ENCODE results near the gene SPATS2. TPM values are rescaled to one million over a fixed set of nuclear protein-coding genes. Genes with fewer than 3 reads are reported as not detected.

The SPATS2 gene
- total RNA-seq, 2 experiments from 2014 or later = 10.6 to 18.8 TPM

- Mint-ChIP-seq H3K36me3 (ENCODE audit: low read depth) (no peaks in the 10 kb centered on the region), H3K9me3 (ENCODE audit: low read depth) (no peaks in the 10 kb centered on the region), H3K4me1 (peaks cover 6% of the 10 kb centered on the region), H3K27me3 (peaks cover 30% of the 10 kb centered on the region), H3K4me3 (no peak overlapping the region), H3K27ac (no peak overlapping the region)
- DNase-seq (no peak), ATAC-seq (no peak)
- ChIA-PET POLR2A (no interaction called here), CTCF (interaction anchor here (0.5 to 14.1 kb wide), 35 partner anchors 8 to 533 kb away, joined by 3 to 374 read pairs (median 6); partner anchors contain the start of genes DNAJC22, PRPH and SPATS2)
- intact Hi-C loops (cut with DNase I, micrococcal nuclease) = loop anchor here in 1 of 2 experiments (5.0 kb wide), 1 partner anchor 265 kb away; the partner anchor contains the start of gene PRPF40B
These were observed 10.1 kb upstream of the SPATS2 start for GRCh38 chr12:49357103-49357678.

- ATAC-seq (peak; percentile 98), DNase-seq (peak; percentile 71)
- no peak overlapping the region for H3K4me3 Mint-ChIP-seq
- CTCF ChIA-PET = interaction anchor here (0.5 to 14.1 kb wide), 76 partner anchors 9 to 758 kb away, joined by 3 to 374 read pairs (median 5); partner anchors contain the start of genes C1QL4, DNAJC22, KCNH3 and PRPH
- intact Hi-C loops (cut with DNase I, micrococcal nuclease) = loop anchor here (1.0 to 5.0 kb wide), 3 partner anchors 156 to 264 kb away; partner anchors contain the start of gene PRPF40B (in 1 of the 2)
- H3K27me3 Mint-ChIP-seq = peaks cover 24% of the 10 kb centered on the region
- H3K4me1 Mint-ChIP-seq = peaks cover 6% of the 10 kb centered on the region
- H3K9me3 Mint-ChIP-seq (ENCODE audit: low read depth) = no peaks in the 10 kb centered on the region
- no peaks in the 10 kb centered on the region for H3K36me3 Mint-ChIP-seq (ENCODE audit: low read depth)
- POLR2A ChIA-PET = interaction anchor here (0.6 to 1.4 kb wide), 5 partner anchors 8 to 345 kb away, joined by 3 to 12 read pairs (median 3); partner anchors contain the start of gene SPATS2
- H3K27ac Mint-ChIP-seq = no peak overlapping the region
These were observed 8.7 kb upstream of the SPATS2 start for GRCh38 chr12:49358483-49359141.

GRCh38 chr12:49359671-49360070 is 7.6 kb upstream of the SPATS2 start:
- H3K9me3 Mint-ChIP-seq (ENCODE audit: low read depth) = no peaks in the 10 kb centered on the region
- ChIA-PET CTCF (interaction anchor here (0.6 to 14.1 kb wide), 29 partner anchors 9 to 345 kb away, joined by 3 to 374 read pairs (median 5); partner anchors contain the start of genes C1QL4 and SPATS2), POLR2A (interaction anchor here (0.9 to 1.1 kb wide), 2 partner anchors 37 to 155 kb away, joined by 3 read pairs; no protein-coding TSS in a partner anchor)
- H3K4me3 Mint-ChIP-seq = no peak overlapping the region
- H3K27ac Mint-ChIP-seq = no peak overlapping the region
- peaks cover 6% of the 10 kb centered on the region for H3K4me1 Mint-ChIP-seq
- DNase-seq = no peak
- no peak for ATAC-seq
- H3K36me3 Mint-ChIP-seq (ENCODE audit: low read depth) = no peaks in the 10 kb centered on the region
- H3K27me3 Mint-ChIP-seq = peaks cover 21% of the 10 kb centered on the region
- intact Hi-C loops (cut with DNase I, micrococcal nuclease) = loop anchor here in 1 of 2 experiments (5.0 kb wide), 1 partner anchor 263 kb away; the partner anchor contains the start of gene PRPF40B

GRCh38 chr12:49362077-49362476 is 5.2 kb upstream of the SPATS2 start:
- ATAC-seq (no peak), DNase-seq (no peak)
- Mint-ChIP-seq H3K4me3 (no peak overlapping the region), H3K9me3 (ENCODE audit: low read depth) (no peaks in the 10 kb centered on the region), H3K27ac (no peak overlapping the region), H3K27me3 (peaks cover 16% of the 10 kb centered on the region), H3K36me3 (ENCODE audit: low read depth) (no peaks in the 10 kb centered on the region), H3K4me1 (peaks cover 9% of the 10 kb centered on the region)
- intact Hi-C loops (cut with DNase I, micrococcal nuclease) = no loop called here
- POLR2A ChIA-PET = no interaction called here
- CTCF ChIA-PET = interaction anchor here (1.0 to 14.1 kb wide), 7 partner anchors 8 to 215 kb away, joined by 3 to 374 read pairs (median 4); partner anchors contain the start of gene DNAJC22

GRCh38 chr12:49364989-49365388 is 2.3 kb upstream of the SPATS2 start:
- no peak overlapping the region for H3K27ac Mint-ChIP-seq
- ChIA-PET POLR2A (interaction anchor here (3.1 kb wide), 1 partner anchor 376 kb away, joined by 10 read pairs; the partner anchor contains the start of gene TMBIM6), CTCF (interaction anchor here (0.6 to 14.1 kb wide), 7 partner anchors 12 to 437 kb away, joined by 3 to 374 read pairs (median 6); partner anchors contain the start of genes DNAJC22 and TROAP)
- DNase-seq (no peak), ATAC-seq (no peak)
- H3K27me3 Mint-ChIP-seq = peaks cover 2% of the 10 kb centered on the region
- no peaks in the 10 kb centered on the region for H3K9me3 Mint-ChIP-seq (ENCODE audit: low read depth)
- peak overlapping the region; percentile 97 for H3K4me3 Mint-ChIP-seq
- H3K36me3 Mint-ChIP-seq (ENCODE audit: low read depth) = no peaks in the 10 kb centered on the region
- peaks cover 25% of the 10 kb centered on the region for H3K4me1 Mint-ChIP-seq
- intact Hi-C loops (cut with DNase I, micrococcal nuclease) = loop anchor here in 1 of 2 experiments (5.0 kb wide), 1 partner anchor 202 kb away; the partner anchor contains the start of gene MCRS1

GRCh38 chr12:49365542-49365941 is 1.7 kb upstream of the SPATS2 start:
- Mint-ChIP-seq H3K27me3 (peaks cover 2% of the 10 kb centered on the region), H3K4me3 (peak overlapping the region; percentile 97), H3K36me3 (ENCODE audit: low read depth) (no peaks in the 10 kb centered on the region), H3K9me3 (ENCODE audit: low read depth) (no peaks in the 10 kb centered on the region), H3K27ac (peak overlapping the region; percentile 99), H3K4me1 (peaks cover 25% of the 10 kb centered on the region)
- POLR2A ChIA-PET = interaction anchor here (1.2 to 3.1 kb wide), 3 partner anchors 43 to 500 kb away, joined by 4 to 10 read pairs (median 10); partner anchors contain the start of genes RND1, TMBIM6 and TROAP
- ATAC-seq (no peak), DNase-seq (no peak)
- CTCF ChIA-PET = interaction anchor here (1.1 to 14.1 kb wide), 11 partner anchors 7 to 148 kb away, joined by 3 to 374 read pairs (median 6); partner anchors contain the start of genes DNAJC22, PRPH and TROAP
- intact Hi-C loops (cut with DNase I, micrococcal nuclease) = loop anchor here in 1 of 2 experiments (5.0 kb wide), 1 partner anchor 202 kb away; the partner anchor contains the start of gene MCRS1

GRCh38 chr12:49366096-49366651 is 1.1 kb upstream of the SPATS2 start:
- ATAC-seq (peak; percentile 11), DNase-seq (peak; percentile 37)
- ChIA-PET CTCF (interaction anchor here (0.6 to 14.1 kb wide), 21 partner anchors 8 to 1144 kb away, joined by 3 to 374 read pairs (median 6); partner anchors contain the start of genes DNAJC22, PRPH and TROAP), POLR2A (interaction anchor here (0.7 to 3.1 kb wide), 9 partner anchors 8 to 500 kb away, joined by 3 to 12 read pairs (median 6); partner anchors contain the start of genes DNAJC22, RND1, TMBIM6 and TROAP)
- Mint-ChIP-seq H3K4me3 (peak overlapping the region; percentile 97), H3K27ac (peak overlapping the region; percentile 99), H3K4me1 (peaks cover 25% of the 10 kb centered on the region), H3K36me3 (ENCODE audit: low read depth) (peaks cover 2% of the 10 kb centered on the region), H3K9me3 (ENCODE audit: low read depth) (no peaks in the 10 kb centered on the region), H3K27me3 (peaks cover 2% of the 10 kb centered on the region)
- intact Hi-C loops (cut with DNase I, micrococcal nuclease) = loop anchor here (2.0 to 5.0 kb wide), 2 partner anchors 177 to 201 kb away; partner anchors contain the start of genes MCRS1 (in 1 of the 2) and TUBA1A (in 1 of the 2)

- H3K27ac Mint-ChIP-seq = peak overlapping the region; percentile 99
- ATAC-seq = peak; percentile 86
- H3K4me1 Mint-ChIP-seq = peaks cover 25% of the 10 kb centered on the region
- CTCF ChIA-PET = interaction anchor here (0.6 to 14.1 kb wide), 28 partner anchors 9 to 1144 kb away, joined by 3 to 374 read pairs (median 4); partner anchors contain the start of genes DNAJC22, MCRS1, PRPH and TROAP
- H3K27me3 Mint-ChIP-seq = no peaks in the 10 kb centered on the region
- DNase-seq = peak; percentile 94
- POLR2A ChIA-PET = interaction anchor here (0.6 to 3.1 kb wide), 14 partner anchors 8 to 537 kb away, joined by 3 to 12 read pairs (median 5); partner anchors contain the start of genes DNAJC22, RND1, TMBIM6 and TROAP
- H3K9me3 Mint-ChIP-seq (ENCODE audit: low read depth) = no peaks in the 10 kb centered on the region
- H3K36me3 Mint-ChIP-seq (ENCODE audit: low read depth) = peaks cover 2% of the 10 kb centered on the region
- H3K4me3 Mint-ChIP-seq = peak overlapping the region; percentile 97
- intact Hi-C loops (cut with DNase I, micrococcal nuclease) = loop anchor here (1.0 to 5.0 kb wide), 9 partner anchors 44 to 374 kb away; partner anchors contain the start of genes MCRS1 (in 2 of the 2), FMNL3 (in 1 of the 2), PRPF40B (in 1 of the 2) and TMBIM6 (in 1 of the 2)
These were observed 446 bp upstream of the SPATS2 start for GRCh38 chr12:49366652-49367380.

- Mint-ChIP-seq H3K27me3 (no peaks in the 10 kb centered on the region), H3K9me3 (ENCODE audit: low read depth) (no peaks in the 10 kb centered on the region), H3K4me3 (peak overlapping the region; percentile 97), H3K27ac (no peak overlapping the region), H3K4me1 (peaks cover 25% of the 10 kb centered on the region), H3K36me3 (ENCODE audit: low read depth) (peaks cover 2% of the 10 kb centered on the region)
- POLR2A ChIA-PET = interaction anchor here (3.1 kb wide), 1 partner anchor 373 kb away, joined by 10 read pairs; the partner anchor contains the start of gene TMBIM6
- ATAC-seq = no peak
- intact Hi-C loops (cut with DNase I, micrococcal nuclease) = loop anchor here in 1 of 2 experiments (5.0 kb wide), 1 partner anchor 199 kb away; the partner anchor contains the start of gene MCRS1
- CTCF ChIA-PET = interaction anchor here (0.8 to 14.1 kb wide), 5 partner anchors 9 to 321 kb away, joined by 3 to 374 read pairs (median 7); no protein-coding TSS in a partner anchor
- DNase-seq = no peak
These were observed 958 bp downstream of the SPATS2 start for GRCh38 chr12:49368240-49368600.
